Anterior cingulate cortex (tissue), 58 donors: ENCODE data around the gene AUH.

ENCODE experiments used
- DNase-seq, 58 donors: peaks; one replicate each; lab custom pipeline; 2025; lab: John Stamatoyannopoulos, UW

Gene AUH

DNA sequence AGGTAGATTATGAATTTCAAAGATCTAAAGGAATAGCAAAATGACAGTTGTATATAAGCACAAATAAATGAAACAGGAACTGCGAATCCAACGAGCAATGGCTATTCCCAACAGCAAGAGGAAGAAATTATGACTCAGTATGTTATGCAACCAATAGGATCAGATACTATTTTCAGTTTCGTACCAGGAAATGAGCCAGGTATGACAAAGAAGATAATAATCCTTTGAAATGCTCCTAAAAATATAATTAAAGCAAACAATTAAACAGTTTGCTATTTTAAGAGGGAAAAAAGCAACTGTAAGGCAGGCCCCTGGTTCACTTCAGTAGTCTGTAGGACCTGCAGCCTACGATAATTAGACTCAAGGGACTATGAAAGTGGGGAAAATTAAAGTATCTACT is 58.9 kb downstream of the AUH start:
- peak in 1 of 58 donors; percentile 7 for DNase-seq

DNA sequence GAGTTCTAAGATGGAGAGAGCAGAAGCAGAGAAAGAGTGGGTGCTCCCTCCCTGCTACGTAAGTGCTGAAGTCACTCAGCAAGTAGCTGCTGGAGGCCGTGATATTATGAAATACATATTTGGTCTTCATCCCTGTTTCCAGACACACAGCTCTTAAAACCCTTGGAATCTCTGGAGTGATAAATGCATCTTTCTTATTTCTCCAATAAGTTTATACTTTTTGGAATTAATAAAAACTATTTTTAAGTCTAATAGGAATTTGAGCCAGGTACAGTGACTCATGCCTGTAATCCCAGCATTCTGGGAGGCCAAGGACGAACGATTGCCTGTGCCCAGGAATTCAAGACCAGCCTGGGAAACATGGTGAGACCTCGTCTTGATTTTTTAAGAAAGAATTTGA is 60.6 kb downstream of the AUH start:
- DNase-seq, result no peak

DNA sequence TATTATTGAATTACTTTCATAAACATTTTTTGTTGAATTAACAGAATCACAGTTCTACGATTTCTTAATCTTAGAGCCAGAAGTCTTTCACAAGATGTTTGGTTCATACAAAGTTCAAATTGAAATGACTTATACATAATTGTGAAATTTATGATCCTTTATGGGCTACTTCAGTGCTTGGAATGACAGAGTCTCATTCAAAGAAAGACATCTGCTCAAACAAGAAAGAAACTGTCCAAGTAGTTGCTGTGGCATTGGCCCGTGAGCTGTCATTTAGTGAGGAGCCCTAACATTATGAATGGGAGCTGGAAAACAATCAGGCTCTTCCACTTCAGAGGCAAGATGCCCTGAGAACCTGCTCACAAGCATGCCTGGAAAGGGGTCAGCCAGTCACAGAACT is 63.4 kb downstream of the AUH start:
- DNase-seq, result no peak

DNA sequence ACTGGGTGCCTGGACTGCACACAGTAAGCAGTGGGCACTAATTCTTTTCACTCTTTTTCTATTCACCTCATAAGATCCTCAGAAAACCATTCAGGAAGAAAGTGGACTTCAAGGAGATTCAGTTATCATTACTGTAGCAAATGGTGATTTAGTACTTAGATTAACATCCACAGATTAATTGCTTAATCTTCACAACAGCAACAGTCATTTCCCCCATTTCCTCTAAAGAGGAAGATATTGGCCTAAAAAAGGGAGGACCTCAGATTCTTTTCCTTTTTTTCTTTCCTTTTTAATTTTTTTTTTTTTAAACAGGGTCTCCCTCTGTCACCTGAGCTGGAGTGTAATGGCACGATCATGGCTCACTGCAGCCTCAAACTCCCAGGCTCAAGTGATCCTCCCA is 64.4 kb downstream of the AUH start:
- no peak for DNase-seq

DNA sequence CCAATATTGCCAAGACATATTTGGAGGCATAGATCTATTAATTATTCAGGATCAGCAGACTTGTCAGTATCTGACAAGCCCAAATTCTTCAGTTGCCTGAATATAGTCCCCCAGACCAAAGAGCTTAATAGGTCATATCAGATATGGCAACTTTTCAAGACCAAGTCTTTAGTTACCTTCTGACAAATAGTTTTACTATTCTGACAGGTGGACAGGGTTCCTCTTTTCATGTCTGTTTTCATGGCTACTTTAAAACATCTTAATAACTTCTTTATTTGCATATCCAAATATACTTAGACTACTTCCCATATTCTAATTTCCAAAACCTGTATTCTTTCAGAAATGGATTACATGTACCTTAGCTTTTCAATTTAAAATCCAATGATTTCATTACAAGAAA is 65.4 kb downstream of the AUH start:
- DNase-seq, result no peak

DNA sequence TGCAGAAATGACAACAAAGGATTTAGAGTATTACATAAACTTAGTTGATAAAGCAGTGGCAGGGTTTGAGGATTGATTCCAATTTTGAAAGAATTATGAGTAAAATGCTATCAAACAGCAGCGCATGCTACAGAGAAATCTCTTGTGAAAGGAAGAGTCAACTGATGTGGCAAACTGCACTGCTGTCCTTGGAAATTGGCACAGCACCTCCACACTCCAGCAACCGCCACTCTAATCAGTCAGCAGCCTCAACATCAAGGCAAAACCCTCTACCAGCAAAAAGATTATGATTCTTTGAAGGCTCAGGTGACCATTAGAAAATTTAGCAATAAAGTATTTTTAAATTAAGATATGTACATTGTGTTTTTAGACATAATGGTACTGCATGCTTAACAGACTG is 66.4 kb downstream of the AUH start:
- no peak for DNase-seq

DNA sequence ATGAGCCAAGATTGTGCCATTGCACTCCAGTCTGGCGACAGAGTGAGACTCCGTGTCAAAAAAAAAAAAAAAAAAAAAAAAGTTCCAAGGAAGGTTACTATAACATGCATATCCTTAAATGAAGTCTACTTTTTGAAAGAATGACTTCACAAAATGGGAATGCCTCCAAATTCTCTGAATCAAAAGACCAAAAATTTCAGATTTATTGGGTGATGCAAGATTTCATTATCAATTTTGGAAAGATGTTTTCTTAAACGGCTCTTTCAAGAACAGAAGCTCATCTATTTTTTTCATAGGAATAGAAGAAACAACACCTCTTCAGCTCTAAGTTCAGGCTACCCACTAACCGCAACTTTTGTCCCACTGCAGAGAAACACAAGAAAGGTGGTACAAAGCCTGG is 69.9 kb downstream of the AUH start:
- DNase-seq, result no peak

DNA sequence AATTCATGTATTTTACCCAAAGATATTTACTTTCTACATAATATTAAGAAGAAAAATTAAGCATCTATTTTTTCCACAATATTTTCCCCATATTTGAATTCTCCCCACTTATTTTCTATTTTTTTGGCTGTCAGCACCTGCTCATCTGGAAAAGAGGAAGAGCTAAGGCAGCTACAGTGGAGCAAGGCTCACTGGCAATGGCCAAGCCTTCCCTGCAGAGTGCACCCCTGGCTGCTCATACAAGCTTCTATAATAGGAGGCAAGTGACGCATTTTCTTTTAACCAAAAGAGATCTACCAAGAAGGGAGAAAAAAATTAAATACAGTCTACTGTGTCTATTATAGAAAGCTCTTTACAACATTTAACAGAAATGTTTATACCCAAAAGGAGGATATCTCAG is 72.5 kb downstream of the AUH start:
- DNase-seq, result peak in 7 of 58 donors; percentile 0 to 7 (median 2)

DNA sequence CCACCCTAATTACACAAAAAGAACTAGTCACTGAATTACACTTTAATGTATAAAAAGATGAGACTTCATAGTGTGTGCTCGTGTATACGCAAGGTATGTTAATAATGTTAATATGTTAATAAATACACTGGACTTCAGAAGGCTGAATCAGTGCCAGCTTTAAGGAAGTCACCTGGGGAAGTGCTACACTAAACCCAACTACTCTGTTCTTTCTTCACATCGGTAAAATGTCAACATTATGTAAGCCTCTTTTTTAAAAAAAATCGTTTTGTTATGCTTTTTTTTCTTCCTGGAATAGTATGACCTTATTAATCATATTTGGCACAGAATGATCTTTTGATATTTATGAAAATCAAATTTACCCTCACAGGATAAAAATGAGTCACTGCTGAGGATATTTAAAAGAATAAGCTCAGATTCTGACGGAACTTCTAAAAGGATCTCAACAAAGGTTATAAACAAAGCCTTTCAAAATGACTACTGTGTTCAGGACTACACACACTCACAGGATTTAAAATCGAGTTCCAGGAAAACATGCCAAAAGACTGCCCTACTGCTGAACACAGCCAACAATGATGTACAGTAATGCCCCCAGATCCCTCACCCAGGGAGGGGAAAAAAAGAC is 75.9 kb downstream of the AUH start:
- DNase-seq, result no peak

DNA sequence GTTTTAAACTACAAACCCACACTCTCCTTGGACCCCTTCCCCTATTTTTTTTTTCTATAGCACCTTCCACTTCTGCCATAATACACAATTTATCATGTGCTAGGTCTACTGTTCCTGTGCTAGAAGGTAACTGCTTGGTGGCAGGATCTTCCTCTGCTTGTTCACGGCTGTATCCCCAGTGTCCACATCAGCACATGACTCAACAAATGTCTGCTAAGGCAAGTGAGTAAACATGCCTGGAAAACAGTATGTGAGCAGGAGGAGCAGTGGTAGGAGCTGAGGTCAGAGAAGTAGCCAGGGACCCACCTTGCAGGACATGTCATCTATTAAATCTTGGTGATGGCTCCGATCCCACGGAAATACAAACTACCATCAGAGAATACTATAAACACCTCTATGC is 79.4 kb downstream of the AUH start:
- DNase-seq, result no peak

DNA sequence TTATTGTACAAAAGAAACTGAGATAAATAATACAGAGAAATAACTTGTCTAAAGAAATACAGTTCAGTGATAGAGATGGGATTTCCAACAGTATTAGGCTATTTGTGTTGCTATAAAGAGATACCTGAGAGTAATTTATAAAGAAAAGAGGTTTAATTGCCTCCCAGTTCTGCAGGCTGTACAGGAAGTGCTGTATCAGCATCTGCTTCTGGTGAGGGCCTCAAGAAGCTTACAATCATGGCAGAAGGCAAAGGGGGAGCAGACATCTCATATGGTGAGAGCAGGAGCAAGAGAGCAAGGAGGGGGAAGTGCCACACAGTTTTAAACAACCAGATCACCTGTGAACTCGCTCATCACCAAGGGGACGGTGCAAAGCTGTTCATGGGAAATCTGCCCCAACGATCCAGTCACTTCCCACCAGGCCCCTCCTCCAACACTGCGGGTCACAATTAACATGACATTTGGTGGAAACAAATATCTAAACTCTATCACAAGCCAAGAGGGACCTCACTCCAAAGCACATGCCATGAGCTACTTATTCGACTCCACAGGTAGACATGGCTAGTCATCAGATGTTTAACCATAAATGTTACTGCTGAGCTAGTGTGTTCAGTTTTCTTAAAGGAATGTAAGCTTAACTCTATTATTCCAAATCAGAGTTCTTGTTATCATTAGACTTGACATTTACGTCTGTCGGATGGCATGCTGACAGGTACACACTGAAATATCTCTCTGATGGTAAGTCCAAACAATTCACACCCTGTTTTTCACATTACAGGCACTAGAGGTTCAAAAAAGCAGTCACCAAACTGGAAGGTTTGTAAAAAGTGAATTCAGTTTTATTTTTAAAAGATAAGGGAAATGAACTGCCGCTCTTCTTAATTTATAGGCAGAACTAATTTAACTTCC is 82.2 kb downstream of the AUH start:
- DNase-seq, result no peak

DNA sequence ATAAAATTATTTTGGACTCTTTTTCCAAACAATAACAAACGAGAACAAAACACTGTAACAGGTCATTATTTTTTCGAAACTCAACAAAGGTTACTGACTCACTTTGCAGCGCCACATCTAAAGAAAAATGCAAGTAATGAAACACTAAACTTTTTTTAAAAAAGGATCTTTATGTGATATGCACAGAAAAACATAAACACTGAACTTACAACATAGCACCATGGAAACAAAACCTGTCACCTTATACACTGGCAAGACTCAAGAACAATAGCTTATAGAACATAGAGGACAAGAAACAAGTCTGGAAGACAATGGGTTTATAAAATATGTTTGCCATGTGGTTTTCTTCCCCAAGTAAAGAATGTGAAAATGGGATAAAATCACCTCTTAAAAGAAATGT is 85.2 kb downstream of the AUH start:
- DNase-seq, result no peak

DNA sequence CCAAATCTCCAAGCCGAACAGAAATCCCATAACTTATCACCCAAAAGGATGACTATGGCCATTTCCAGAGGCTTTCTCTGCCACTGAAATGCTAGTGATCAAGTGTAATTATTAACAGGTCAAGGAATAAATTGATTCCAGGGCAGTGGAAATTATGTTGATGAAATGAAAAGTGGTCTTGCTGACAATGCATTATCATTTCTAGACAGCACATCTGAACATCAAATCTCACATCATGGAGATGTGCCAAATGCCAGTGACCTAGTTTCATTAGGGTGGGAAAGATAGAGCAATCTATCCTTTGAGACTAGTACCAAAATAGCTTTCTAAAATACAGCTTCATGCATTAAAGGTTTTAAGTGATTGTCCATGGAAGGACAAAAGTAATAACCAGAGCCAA is 86.1 kb downstream of the AUH start:
- no peak for DNase-seq

DNA sequence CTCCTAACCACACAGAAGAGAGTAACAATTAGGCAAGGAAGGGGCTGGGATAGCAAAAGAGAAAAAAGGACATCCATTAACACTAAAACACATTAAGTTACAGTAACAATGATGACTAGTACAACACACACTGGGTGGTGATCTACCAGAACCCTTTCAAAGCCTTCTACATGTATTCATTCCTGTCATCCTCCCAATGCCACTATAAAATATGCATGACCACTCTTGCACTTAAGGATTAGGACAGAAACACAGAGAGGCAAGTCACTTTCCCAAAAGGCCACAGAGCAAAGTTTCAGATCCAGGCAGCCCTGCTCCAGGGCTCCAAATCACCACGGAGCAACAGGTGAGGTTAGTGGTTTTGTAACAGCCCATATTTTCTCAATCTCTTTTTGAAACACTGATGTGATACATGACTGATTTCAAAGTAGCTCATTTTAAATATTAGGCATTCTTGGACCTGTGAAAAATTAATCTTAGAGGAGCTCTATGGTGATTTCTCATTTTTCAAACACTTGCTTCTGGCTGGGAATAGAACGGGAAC is 86.7 kb downstream of the AUH start:
- no peak for DNase-seq

DNA sequence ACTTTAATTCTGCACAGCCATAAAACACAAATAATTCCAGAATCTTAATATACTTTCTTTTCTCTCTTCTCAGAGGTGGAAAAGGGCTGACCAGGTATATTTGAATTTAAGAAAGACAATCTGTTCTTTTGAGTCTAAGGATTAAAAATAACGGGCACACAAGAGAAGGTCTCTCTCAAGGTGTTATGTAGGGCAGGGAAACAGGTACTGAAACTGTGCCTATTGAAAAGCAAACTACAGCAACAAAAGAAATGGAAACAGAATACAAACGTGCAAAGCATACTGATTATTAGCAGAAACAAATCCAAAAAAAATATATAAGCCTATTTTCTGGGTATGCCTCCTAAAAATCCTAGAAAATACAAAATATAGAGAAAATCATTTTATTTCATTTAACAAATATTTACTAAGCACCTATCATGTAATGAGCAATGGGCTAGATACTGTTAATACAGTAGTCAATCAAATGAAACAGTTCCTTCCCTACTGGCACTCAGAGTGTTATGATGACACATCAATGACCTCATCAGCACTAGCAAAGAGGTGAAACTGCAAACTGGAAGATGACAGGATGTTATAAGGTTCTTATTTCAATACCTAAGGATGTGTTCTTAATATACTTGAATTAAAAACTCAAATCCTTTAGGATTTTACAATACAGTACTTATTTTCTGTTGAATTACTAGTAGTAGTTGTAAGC is 87.7 kb downstream of the AUH start:
- no peak for DNase-seq

DNA sequence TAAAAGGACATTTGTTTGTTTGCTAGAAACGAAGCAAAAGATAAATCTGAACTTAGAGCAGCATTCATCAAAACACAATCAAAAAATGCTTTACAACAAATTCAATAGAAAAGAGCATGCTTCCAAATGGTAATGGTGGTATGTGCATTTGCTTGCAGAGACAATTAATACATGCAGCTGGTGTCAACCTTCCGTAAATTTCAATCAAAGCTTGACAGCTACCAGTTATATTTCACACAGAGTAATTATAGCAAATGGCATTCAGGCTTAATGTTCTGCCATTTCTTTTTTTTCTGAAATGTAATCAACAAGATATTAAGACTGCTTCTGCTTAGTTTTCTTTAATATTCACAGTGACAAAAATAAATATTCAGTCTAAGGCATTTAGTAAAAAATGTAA is 90.6 kb downstream of the AUH start:
- DNase-seq, result no peak

DNA sequence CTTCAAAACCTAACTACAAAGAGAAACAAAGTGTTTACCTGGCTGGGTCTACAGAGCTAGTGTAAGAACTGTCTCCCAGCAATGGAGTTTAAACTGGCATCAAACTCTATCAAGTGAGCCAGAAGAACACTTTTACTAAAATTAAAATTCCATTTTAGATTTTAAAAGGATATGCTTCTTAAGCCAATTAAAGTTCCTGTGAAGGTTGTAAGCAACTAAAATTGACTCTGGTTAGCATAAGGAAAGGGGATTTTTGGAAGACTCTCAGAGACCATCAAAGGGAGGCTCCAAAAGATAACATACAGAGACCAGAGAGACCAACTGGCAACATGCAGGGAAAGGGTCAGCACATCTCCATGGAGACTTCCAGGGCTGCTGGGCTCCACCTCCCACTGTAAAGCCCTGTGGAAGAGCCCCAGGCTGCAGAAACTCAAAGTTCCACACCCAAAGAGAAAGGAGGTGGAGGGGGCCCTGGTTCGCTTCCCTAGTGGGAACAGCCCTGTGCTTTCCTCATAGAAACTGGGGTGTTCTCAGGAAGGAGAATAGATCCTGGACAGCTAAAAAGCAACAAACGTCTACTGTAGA is 91.7 kb downstream of the AUH start:
- DNase-seq, result no peak

DNA sequence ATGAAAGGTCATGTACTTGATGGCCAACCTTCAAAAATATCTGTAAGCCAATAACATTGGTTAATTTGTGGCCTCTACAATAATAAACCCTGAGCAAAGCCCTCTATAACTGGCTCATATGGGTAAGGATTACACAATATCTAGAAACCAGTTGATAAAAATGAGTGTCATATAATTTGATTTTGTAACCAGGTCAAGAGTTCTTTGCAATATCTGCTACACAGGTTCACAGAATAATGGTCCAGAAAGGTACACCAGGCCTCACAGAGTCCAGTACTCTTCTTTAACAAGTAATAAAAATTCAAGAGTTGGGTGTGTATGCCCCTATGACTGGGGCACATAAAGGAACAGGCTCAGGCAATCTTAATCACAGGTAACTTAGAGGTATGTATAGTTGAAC is 95.3 kb downstream of the AUH start:
- no peak for DNase-seq

DNA sequence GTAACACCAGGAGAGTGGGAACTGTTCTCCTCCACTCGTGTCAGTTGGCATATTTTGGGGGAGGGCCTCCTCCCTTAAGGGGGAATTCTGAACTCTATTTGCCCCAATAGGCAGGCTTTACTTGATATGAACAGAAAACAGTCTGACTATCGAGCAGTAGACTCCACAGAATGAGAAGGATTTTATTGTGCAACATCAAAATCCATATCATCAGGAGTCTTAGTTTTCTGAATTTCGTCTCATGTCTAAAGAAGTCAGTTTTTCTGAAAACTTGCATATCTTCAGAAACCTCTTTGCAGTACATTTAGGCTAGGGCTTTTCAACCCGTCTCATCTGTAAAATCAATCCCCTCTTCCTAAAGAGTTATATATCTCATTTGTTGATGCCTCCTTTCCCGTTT is 96.2 kb downstream of the AUH start:
- no peak for DNase-seq

DNA sequence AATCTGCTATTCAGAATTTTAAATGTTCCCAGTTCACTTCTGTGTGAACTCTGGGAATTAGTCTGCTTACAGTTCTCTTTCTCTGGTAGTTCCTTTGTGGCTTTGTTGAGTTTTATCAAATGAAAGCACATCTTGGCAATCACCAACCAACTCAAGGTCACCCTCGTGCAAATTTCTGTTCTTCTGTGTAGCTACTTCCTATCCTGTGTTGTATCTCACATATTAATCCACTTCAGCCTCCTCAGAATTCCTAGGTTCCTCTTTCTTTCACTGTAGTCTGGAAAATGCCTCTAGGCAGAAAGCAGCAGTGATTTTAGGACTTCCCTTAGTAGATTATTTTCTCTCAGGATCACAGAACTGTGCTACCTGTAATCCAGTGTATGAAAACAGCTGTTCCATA is 100.3 kb downstream of the AUH start:
- no peak for DNase-seq

DNA sequence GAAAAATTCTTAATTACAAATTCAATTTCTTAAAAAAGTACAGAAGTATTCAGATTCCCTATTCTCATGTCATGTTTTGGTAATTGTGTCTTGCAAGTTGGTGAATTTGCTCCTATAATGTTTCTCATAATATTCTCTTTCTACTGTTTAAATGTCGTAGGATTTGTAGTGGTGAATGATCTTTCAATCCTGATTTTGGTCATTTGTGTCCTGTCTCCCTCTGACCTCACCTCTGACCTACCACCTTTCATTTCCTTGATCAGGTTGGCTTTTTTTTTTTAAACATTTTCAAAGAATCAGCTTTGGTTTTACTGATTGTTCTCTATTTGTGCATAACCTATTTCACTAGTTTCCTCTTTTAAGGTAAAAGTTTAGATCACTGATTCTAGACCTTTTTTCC is 102.6 kb downstream of the AUH start:
- DNase-seq, result no peak
